ENCODE measurements around the gene SIPA1.

SIPA1 gene

DNA sequence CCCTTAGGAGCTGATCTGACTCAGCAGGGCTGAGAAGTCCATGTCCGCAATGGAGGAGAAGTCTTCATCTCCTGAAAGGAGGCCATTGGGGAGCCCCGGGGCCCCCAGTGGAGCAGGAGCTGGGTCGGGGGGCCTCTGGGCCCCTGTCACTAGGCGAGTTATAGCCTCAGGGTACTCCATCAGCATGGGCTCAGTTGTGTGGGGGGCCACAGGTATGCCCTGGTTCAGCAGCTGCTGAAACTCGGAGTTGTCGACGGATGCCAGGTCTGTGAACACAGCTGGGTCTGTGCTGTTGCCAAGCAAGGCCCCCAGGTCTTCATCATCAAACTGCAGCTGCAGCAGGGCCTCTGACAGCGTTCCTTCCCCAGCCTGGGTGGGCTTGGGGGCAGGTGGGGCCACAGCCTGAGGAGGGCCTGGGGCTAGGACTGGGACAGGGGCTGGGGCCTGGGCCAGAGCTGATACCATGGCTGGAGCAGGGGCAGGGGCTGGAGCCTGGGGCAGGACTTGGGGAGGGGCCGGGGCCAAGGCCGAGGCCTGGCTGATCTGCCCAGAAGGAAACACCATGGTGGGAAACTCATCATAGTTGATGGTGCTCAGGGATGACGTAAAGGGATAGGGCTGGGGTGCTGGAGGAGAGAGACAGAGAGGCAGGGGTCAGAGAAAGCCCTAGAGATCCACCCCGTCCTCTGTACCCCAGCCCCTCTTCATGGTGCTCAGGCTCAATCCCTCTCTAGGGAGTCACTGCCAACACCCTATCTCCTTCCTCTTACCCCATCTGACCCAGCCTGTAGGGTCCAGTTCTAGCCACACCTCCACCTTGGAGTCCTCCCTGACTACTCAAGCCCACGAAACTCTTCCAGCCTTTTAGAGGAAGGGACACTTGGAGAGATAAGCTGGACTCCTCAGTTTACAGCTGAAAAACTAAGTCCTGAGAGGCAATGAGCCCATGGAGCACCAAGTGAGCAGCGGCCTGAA is 16.8 kb downstream of the SIPA1 start:
- WGBS (ENCODE audit: extremely low coverage, insufficient coverage, low lambda C conversion rate) = no CpG with 5 or more reads among the region's 14 CpGs
- Histone ChIP-seq H3K4me1 (ENCODE audit: control insufficient read depth, low read depth, low read length) (peaks cover 2% of the 10 kb centered on the region), H2BK120ac (ENCODE audit: low read depth, low read length) (no peak overlapping the region), H3K56ac (ENCODE audit: low read length) (no peak overlapping the region), H3K4me2 (ENCODE audit: low read length) (no peak overlapping the region), H3K9ac (ENCODE audit: low read length) (no peak overlapping the region), H3K27ac (ENCODE audit: low read depth, low read length) (no peak overlapping the region), H3K36me3 (ENCODE audit: control insufficient read depth, insufficient read depth, low read length) (peaks cover 8% of the 10 kb centered on the region), H3K79me1 (ENCODE audit: low read length) (peaks cover 1% of the 10 kb centered on the region), H3K4ac (ENCODE audit: low read depth, low read length) (no peak overlapping the region), H2BK15ac (replicated peaks; ENCODE audit: low read depth) (no peak overlapping the region), H3K79me2 (ENCODE audit: control insufficient read depth, insufficient read depth, low read length) (no peaks in the 10 kb centered on the region), H4K8ac (ENCODE audit: low read depth, low read length) (no peak overlapping the region), H2AK5ac (ENCODE audit: low read length) (no peak overlapping the region), H3K27me3 (ENCODE audit: insufficient read depth, low read length, poor library complexity) (no peaks in the 10 kb centered on the region), H3K23ac (ENCODE audit: low read length) (no peak overlapping the region), H2BK5ac (ENCODE audit: low read length) (no peak overlapping the region), H3K4me3 (ENCODE audit: low read length) (no peak overlapping the region), H3K18ac (ENCODE audit: low read length) (no peak overlapping the region), H4K5ac (ENCODE audit: low read length) (no peak overlapping the region)
- DNase-seq = no peak

DNA sequence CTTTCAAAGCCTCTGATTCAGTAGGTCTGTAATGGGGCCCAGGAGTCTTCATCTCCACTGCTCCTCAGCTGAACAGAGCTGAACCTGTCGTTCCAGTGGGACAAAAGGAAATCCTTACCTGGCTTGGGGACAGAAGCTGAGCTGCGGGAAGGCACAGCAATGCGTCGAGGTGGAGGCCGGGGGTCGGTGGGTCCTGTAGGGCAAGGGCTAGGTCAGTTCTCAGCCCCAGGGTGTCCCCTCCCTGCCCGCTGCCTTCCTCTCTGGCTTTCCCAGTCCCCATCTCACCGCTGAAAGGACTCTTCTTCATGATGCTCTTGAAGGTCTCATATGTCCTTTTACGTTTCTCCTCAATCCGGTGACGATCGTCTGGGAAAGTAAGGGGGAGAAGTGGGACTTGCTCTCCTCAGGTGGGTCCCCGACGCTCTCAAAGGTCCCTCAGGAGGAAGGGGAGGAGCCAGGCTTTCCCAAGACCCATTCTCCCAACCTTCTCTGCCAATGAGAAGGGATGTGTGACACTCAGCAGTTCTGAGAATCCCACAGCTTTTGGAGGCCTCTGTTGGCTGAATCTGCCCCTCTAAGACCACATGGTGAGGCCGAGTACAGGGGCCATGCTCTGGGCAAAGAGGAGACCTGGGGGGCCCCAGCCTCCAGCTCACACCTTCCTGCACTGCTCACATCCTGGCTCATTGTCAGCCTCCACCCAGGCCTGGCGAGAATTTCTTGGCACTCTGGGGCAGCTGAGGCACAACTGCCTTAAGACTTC is 17.9 kb downstream of the SIPA1 start:
- peaks cover 12% of the 10 kb centered on the region for H3K36me3 ChIP-seq (ENCODE audit: control insufficient read depth, insufficient read depth, low read length)
- no peak overlapping the region for H4K8ac ChIP-seq (ENCODE audit: low read depth, low read length)
- H3K56ac ChIP-seq (ENCODE audit: low read length) = no peak overlapping the region

DNA sequence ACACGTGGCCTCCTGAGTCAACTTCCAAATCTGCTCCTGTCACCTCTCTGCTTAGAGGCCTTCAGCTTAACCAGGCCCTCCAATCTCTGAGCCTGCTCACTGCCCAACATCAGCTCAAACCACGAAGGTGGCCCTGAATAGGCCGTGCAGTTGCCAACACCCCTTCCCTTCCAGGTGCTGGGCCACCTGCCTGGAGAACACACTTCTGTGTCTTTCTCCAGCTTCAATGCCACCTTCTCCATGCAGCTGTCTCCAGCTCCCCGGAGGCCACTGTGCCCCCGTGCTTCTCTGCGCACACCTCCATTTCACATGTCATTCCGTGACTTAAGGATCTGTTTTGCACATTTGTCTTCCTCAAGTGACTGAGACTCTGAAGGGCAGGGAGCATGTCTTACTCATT is 19.5 kb downstream of the SIPA1 start:
- no peak overlapping the region for H3K23ac ChIP-seq (ENCODE audit: low read length)
- no peak overlapping the region for H3K56ac ChIP-seq (ENCODE audit: low read length)
- H2BK5ac ChIP-seq (ENCODE audit: low read length) = no peak overlapping the region
- H2BK120ac ChIP-seq (ENCODE audit: low read depth, low read length) = no peak overlapping the region
- no peak overlapping the region for H3K4ac ChIP-seq (ENCODE audit: low read depth, low read length)
- no peak overlapping the region for H2AK5ac ChIP-seq (ENCODE audit: low read length)
- no CpG with 5 or more reads among the region's 7 CpGs for WGBS (ENCODE audit: extremely low coverage, insufficient coverage, low lambda C conversion rate)
- no peak overlapping the region for H3K27ac ChIP-seq (ENCODE audit: low read depth, low read length)
- peaks cover 4% of the 10 kb centered on the region for H3K4me1 ChIP-seq (ENCODE audit: control insufficient read depth, low read depth, low read length)
- no peak overlapping the region for H2BK15ac ChIP-seq (replicated peaks; ENCODE audit: low read depth)
- peaks cover 15% of the 10 kb centered on the region for H3K79me1 ChIP-seq (ENCODE audit: low read length)
- no peak overlapping the region for H4K8ac ChIP-seq (ENCODE audit: low read depth, low read length)
- no peak for DNase-seq
- H3K4me2 ChIP-seq (ENCODE audit: low read length) = no peak overlapping the region
- no peak overlapping the region for H3K4me3 ChIP-seq (ENCODE audit: low read length)
- no peaks in the 10 kb centered on the region for H3K27me3 ChIP-seq (ENCODE audit: insufficient read depth, low read length, poor library complexity)
- H3K9ac ChIP-seq (ENCODE audit: low read length) = no peak overlapping the region
- H3K79me2 ChIP-seq (ENCODE audit: control insufficient read depth, insufficient read depth, low read length) = peaks cover 12% of the 10 kb centered on the region
- H4K5ac ChIP-seq (ENCODE audit: low read length) = no peak overlapping the region
- H3K36me3 ChIP-seq (ENCODE audit: control insufficient read depth, insufficient read depth, low read length) = peaks cover 12% of the 10 kb centered on the region
- no peak overlapping the region for H3K18ac ChIP-seq (ENCODE audit: low read length)

More for the DNA sequence above, 17.9 kb downstream of the SIPA1 start:
- H3K9ac ChIP-seq (ENCODE audit: low read length) = no peak overlapping the region
- H3K18ac ChIP-seq (ENCODE audit: low read length) = no peak overlapping the region
- no peaks in the 10 kb centered on the region for H3K27me3 ChIP-seq (ENCODE audit: insufficient read depth, low read length, poor library complexity)
- no peak overlapping the region for H4K5ac ChIP-seq (ENCODE audit: low read length)
- WGBS (ENCODE audit: extremely low coverage, insufficient coverage, low lambda C conversion rate) = no CpG with 5 or more reads among the region's 16 CpGs
- no peak overlapping the region for H2BK120ac ChIP-seq (ENCODE audit: low read depth, low read length)
- no peak overlapping the region for H2BK15ac ChIP-seq (replicated peaks; ENCODE audit: low read depth)
- H2BK5ac ChIP-seq (ENCODE audit: low read length) = no peak overlapping the region
- no peak overlapping the region for H3K4ac ChIP-seq (ENCODE audit: low read depth, low read length)
- DNase-seq = no peak
- H3K79me1 ChIP-seq (ENCODE audit: low read length) = peaks cover 3% of the 10 kb centered on the region
- H3K79me2 ChIP-seq (ENCODE audit: control insufficient read depth, insufficient read depth, low read length) = no peaks in the 10 kb centered on the region
- no peak overlapping the region for H3K27ac ChIP-seq (ENCODE audit: low read depth, low read length)
- no peak overlapping the region for H3K4me3 ChIP-seq (ENCODE audit: low read length)
- H3K23ac ChIP-seq (ENCODE audit: low read length) = no peak overlapping the region
- H2AK5ac ChIP-seq (ENCODE audit: low read length) = no peak overlapping the region
- H3K4me2 ChIP-seq (ENCODE audit: low read length) = no peak overlapping the region
- peaks cover 2% of the 10 kb centered on the region for H3K4me1 ChIP-seq (ENCODE audit: control insufficient read depth, low read depth, low read length)

DNA sequence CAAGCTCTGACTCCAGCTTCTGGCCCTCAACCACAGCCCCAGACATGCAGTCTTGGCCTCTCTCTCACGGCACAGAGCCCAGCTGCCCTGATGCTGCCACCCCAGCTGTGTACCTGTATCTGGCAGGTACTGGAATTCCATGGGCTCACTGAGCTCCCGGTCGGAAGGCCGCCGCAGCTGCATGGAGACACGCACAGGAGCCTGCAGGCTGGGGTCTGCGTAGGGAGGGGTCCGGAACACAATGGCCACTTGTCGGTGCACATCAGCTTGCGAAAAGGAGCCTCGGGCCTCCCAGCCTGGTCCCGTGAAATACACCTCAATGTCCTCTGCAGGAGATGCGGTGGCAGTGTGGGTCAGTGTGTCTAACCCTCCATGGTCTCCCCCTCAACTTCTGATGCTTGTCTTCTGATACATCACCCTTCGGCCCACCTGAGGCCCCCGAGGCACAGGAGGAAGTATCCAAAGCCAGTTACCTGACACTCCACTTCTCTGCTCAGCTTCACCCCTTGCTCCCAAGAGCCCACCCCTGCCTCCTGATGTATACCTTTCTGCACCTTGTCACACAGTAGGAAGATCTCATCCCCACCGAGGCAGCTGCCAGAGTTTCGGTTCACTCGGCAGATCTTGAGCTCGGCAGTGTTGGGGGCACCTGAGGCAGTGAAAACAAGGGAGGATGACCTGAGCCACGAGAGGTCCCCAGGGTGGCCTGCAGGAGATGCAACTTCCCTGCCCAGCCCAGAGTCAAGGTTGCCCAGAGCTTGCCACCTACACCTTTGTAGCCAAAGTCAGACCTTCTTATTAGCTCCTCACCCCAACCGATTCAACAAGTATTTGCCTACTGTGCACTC is 20.5 kb downstream of the SIPA1 start:
- no CpG with 5 or more reads among the region's 21 CpGs for WGBS (ENCODE audit: extremely low coverage, insufficient coverage, low lambda C conversion rate)
- no peak overlapping the region for H3K18ac ChIP-seq (ENCODE audit: low read length)

DNA sequence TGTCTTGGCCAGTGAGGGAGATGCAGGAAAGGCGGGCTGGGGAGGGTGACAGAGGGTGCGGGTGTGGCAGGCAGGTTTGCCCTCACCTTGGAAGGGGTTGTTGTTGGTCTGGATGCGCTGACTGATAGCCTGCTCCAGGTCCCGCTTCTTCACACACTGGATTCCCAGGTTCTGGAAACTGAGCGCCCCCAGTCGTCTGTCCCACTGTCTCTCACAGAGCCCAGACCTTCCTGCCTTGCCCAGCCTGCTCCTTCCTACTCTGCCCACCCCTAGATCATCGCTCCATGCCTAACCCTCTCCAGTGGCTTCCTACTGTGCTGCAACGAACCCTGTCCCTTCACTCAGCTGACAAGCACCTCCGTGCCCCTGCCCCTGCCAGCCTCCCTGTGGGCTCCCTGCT is 22.1 kb downstream of the SIPA1 start:
- peaks cover 12% of the 10 kb centered on the region for H3K79me2 ChIP-seq (ENCODE audit: control insufficient read depth, insufficient read depth, low read length)
- no peak overlapping the region for H4K5ac ChIP-seq (ENCODE audit: low read length)
- no peak overlapping the region for H2BK120ac ChIP-seq (ENCODE audit: low read depth, low read length)
- H4K8ac ChIP-seq (ENCODE audit: low read depth, low read length) = no peak overlapping the region
- H2BK5ac ChIP-seq (ENCODE audit: low read length) = no peak overlapping the region
- H3K4me1 ChIP-seq (ENCODE audit: control insufficient read depth, low read depth, low read length) = peaks cover 2% of the 10 kb centered on the region
- no peak overlapping the region for H3K23ac ChIP-seq (ENCODE audit: low read length)
- no peak overlapping the region for H2BK15ac ChIP-seq (replicated peaks; ENCODE audit: low read depth)
- H3K36me3 ChIP-seq (ENCODE audit: control insufficient read depth, insufficient read depth, low read length) = peaks cover 12% of the 10 kb centered on the region
- no peak overlapping the region for H3K4me2 ChIP-seq (ENCODE audit: low read length)
- no peak overlapping the region for H3K18ac ChIP-seq (ENCODE audit: low read length)
- peaks cover 15% of the 10 kb centered on the region for H3K79me1 ChIP-seq (ENCODE audit: low read length)
- no peak overlapping the region for H2AK5ac ChIP-seq (ENCODE audit: low read length)
- no peaks in the 10 kb centered on the region for H3K27me3 ChIP-seq (ENCODE audit: insufficient read depth, low read length, poor library complexity)
- no peak for DNase-seq
- no peak overlapping the region for H3K4me3 ChIP-seq (ENCODE audit: low read length)
- no peak overlapping the region for H3K56ac ChIP-seq (ENCODE audit: low read length)
- H3K9ac ChIP-seq (ENCODE audit: low read length) = no peak overlapping the region
- H3K4ac ChIP-seq (ENCODE audit: low read depth, low read length) = no peak overlapping the region
- no CpG with 5 or more reads among the region's 9 CpGs for WGBS (ENCODE audit: extremely low coverage, insufficient coverage, low lambda C conversion rate)
- no peak overlapping the region for H3K27ac ChIP-seq (ENCODE audit: low read depth, low read length)

More for the DNA sequence above, 20.5 kb downstream of the SIPA1 start:
- Histone ChIP-seq H2BK5ac (ENCODE audit: low read length) (no peak overlapping the region), H4K5ac (ENCODE audit: low read length) (no peak overlapping the region), H3K56ac (ENCODE audit: low read length) (no peak overlapping the region), H3K23ac (ENCODE audit: low read length) (no peak overlapping the region), H3K36me3 (ENCODE audit: control insufficient read depth, insufficient read depth, low read length) (peaks cover 12% of the 10 kb centered on the region), H3K4me2 (ENCODE audit: low read length) (no peak overlapping the region), H3K27ac (ENCODE audit: low read depth, low read length) (no peak overlapping the region), H3K9ac (ENCODE audit: low read length) (no peak overlapping the region), H2AK5ac (ENCODE audit: low read length) (no peak overlapping the region), H2BK15ac (replicated peaks; ENCODE audit: low read depth) (no peak overlapping the region), H3K27me3 (ENCODE audit: insufficient read depth, low read length, poor library complexity) (no peaks in the 10 kb centered on the region), H3K4ac (ENCODE audit: low read depth, low read length) (no peak overlapping the region), H3K4me3 (ENCODE audit: low read length) (no peak overlapping the region), H4K8ac (ENCODE audit: low read depth, low read length) (no peak overlapping the region), H3K79me2 (ENCODE audit: control insufficient read depth, insufficient read depth, low read length) (peaks cover 12% of the 10 kb centered on the region), H3K4me1 (ENCODE audit: control insufficient read depth, low read depth, low read length) (peaks cover 2% of the 10 kb centered on the region), H2BK120ac (ENCODE audit: low read depth, low read length) (no peak overlapping the region), H3K79me1 (ENCODE audit: low read length) (peaks cover 15% of the 10 kb centered on the region)
- DNase-seq = no peak
